ENCODE data around the gene SAG.

DNA sequence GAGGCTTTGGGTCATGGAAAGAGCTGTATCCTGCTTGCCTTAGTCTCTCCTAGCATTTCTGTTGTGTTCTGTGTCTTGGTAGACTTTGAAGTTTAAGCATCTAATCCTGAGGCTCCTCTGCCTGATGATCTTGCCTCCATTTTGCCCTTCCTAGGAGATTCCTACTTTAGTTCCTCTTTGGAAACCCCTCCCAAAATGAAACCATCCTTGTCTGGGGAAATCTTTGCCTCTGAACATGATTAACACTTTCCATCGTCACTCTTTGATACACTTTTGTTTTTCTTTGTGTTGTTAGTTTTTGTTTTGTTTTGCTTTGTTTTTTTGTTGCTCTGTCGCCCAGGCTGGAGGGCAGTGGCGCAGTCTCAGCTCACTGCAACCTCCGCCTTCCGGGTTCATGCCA lies 47.0 kb upstream of the SAG start:
- TF ChIP-seq, protein P1, sequence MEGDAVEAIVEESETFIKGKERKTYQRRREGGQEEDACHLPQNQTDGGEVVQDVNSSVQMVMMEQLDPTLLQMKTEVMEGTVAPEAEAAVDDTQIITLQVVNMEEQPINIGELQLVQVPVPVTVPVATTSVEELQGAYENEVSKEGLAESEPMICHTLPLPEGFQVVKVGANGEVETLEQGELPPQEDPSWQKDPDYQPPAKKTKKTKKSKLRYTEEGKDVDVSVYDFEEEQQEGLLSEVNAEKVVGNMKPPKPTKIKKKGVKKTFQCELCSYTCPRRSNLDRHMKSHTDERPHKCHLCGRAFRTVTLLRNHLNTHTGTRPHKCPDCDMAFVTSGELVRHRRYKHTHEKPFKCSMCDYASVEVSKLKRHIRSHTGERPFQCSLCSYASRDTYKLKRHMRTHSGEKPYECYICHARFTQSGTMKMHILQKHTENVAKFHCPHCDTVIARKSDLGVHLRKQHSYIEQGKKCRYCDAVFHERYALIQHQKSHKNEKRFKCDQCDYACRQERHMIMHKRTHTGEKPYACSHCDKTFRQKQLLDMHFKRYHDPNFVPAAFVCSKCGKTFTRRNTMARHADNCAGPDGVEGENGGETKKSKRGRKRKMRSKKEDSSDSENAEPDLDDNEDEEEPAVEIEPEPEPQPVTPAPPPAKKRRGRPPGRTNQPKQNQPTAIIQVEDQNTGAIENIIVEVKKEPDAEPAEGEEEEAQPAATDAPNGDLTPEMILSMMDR (IDR thresholded peaks at IDR 0.05) = no peak
- no peak for TF ChIP-seq POLR2A (IDR thresholded peaks at IDR 0.05)

All from adrenal gland (tissue), 5 donors.